Esophagus squamous epithelium (tissue), 4 donors: ENCODE results near the gene HAVCR1.

ENCODE experiments used
- POLR2A ChIP-seq, 4 donors: fragments of 450-650 bp; IDR thresholded peaks; one replicate each; pipeline ENCODE4 v1.6.1; 2017; ENCODE audit warnings: antibody characterized with exemption in 4 of 4, mild to moderate bottlenecking in 4 of 4, moderate library complexity in 3 of 4
- TF ChIP-seq, protein P1 (sequence below), 6 experiments: fragments of 450-650 bp in 4 of 6; fragments of 200-600 bp in 2 of 6; sonication (generic) in 2 of 6; IDR thresholded peaks; one replicate each; pipeline ENCODE4 v1.5.1; 2016 to 2019; ENCODE audit warnings: antibody characterized with exemption in 6 of 6, mild to moderate bottlenecking in 4 of 6, moderate library complexity in 4 of 6

DNA sequence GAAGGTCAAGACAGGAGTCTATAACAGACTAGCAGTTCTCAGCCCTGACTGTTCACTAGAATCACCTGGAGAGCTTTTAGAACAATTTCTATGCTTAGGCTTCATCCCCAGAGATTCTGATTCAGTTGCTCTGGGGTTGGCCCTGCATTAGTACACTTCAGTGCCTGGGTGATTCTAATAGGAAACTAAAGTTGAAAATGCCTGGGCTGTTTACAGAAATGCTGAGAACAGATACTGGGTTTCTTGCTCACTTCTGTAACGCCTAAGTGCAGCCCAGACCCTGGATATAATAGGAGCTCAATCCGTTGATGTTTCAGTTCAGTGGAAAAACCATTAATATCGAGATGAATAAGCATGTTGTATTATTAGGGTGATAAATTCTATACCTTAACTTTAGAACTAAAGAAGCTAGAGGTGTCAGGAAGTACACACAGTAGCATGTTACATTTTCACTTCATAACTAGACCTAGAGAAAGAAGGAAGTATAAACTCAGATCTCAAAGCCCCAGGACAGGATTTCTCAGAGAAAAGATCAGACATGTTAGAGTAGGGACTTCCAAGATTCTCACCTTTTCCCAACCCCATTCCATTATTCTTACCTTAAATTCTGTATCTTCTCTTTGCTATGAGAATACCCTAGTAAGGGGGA is 29.6 kb upstream of the HAVCR1 start:
- TF ChIP-seq, protein P1, sequence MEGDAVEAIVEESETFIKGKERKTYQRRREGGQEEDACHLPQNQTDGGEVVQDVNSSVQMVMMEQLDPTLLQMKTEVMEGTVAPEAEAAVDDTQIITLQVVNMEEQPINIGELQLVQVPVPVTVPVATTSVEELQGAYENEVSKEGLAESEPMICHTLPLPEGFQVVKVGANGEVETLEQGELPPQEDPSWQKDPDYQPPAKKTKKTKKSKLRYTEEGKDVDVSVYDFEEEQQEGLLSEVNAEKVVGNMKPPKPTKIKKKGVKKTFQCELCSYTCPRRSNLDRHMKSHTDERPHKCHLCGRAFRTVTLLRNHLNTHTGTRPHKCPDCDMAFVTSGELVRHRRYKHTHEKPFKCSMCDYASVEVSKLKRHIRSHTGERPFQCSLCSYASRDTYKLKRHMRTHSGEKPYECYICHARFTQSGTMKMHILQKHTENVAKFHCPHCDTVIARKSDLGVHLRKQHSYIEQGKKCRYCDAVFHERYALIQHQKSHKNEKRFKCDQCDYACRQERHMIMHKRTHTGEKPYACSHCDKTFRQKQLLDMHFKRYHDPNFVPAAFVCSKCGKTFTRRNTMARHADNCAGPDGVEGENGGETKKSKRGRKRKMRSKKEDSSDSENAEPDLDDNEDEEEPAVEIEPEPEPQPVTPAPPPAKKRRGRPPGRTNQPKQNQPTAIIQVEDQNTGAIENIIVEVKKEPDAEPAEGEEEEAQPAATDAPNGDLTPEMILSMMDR (IDR thresholded peaks at IDR 0.05) = no peak
- no peak for TF ChIP-seq POLR2A (IDR thresholded peaks at IDR 0.05)
